ENCODE data around the gene ANKRD29.

DNA sequence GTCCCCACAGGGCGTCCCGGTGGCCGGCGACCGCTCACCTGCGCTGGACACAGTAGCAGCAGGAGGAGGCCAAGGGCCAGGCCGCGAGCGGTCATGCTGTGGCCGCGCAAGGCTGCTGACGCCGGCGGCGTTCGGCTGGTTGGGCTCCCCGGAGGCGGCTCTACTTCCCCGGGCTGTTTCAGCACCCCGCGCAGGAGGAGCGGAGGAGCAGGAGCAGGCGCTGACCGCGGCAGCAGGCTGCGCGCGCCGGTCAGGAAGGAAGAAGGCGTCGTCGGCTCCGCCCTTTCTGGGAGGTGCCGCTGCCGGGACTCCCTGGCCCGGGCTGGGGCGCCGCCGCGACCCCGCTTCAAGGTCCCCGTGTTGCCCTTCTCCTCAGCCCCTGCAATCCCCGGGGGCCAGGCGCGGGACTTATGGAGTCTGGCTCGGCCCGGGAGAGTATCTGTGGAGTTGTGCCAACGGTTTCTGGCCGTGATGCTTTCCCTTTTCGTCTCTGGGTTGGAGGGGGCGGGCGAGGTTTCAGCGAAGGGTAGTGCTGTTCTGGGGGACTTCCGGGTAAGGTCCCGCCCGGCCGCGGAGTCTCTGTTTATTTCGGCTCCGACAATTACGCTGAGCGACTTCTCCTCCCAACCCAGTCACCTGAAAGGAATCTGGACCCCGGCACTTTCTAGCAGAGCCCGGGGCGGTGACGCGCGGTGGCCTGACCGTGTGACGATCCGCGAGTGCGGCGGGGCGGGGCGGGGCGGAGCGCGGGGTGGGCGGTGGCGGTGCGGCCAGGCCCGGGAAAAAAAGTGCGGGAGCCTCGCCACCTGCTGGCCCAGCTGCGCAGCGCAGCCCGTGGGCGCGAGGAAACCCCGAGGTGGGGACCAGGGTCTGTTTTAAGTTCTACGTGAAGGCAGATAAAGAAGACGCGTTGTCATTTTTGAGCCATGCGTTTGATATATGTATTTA, 76.2 kb downstream of the ANKRD29 start, which contains the start of gene NPC1:
- TF ChIP-seq, protein P1, sequence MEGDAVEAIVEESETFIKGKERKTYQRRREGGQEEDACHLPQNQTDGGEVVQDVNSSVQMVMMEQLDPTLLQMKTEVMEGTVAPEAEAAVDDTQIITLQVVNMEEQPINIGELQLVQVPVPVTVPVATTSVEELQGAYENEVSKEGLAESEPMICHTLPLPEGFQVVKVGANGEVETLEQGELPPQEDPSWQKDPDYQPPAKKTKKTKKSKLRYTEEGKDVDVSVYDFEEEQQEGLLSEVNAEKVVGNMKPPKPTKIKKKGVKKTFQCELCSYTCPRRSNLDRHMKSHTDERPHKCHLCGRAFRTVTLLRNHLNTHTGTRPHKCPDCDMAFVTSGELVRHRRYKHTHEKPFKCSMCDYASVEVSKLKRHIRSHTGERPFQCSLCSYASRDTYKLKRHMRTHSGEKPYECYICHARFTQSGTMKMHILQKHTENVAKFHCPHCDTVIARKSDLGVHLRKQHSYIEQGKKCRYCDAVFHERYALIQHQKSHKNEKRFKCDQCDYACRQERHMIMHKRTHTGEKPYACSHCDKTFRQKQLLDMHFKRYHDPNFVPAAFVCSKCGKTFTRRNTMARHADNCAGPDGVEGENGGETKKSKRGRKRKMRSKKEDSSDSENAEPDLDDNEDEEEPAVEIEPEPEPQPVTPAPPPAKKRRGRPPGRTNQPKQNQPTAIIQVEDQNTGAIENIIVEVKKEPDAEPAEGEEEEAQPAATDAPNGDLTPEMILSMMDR (IDR thresholded peaks at IDR 0.05; ENCODE audit: low read depth, low read length): peak; percentile 71
- TF ChIP-seq POLR2A (IDR thresholded peaks at IDR 0.05; ENCODE audit: extremely low read depth, insufficient read length): peak; percentile 80
